ENCODE results near the gene CCR5AS.
"Not testable (repeated sequence)": the region's sequence is repeated elsewhere in the genome, so short reads cannot be mapped to it uniquely, and the experiment has no call there.

CCR5AS gene

DNA sequence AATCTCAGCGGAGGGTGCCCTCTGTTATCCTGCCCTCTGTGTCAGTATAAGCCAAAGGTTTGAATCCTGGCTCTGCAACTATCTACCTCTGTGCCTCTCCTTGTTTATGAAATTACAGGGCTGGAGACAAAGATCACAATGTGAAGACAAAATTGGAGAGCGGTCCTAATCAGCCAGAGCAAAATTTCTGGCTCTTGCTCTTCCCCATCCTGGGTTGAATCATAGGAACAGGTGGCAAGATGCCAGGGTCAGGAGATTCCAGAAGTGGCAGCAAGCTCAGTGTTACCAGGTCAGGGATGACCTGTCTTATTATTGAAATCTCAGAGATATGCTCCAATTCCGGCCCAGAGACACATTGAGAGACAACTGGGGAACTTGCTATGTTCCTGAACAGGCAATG lies 55.2 kb downstream of the CCR5AS start:
- no peak overlapping the region for H3K4me3 Mint-ChIP-seq
- peaks cover 11% of the 10 kb centered on the region for H3K9me3 Mint-ChIP-seq
- peaks cover 82% of the 10 kb centered on the region for H3K4me1 Mint-ChIP-seq (ENCODE audit: low read depth)
- no peak for DNase-seq
- no peaks in the 10 kb centered on the region for H3K36me3 Mint-ChIP-seq (ENCODE audit: low read depth)
- H3K27me3 Mint-ChIP-seq = peaks cover 42% of the 10 kb centered on the region
- no peak overlapping the region for H3K27ac Mint-ChIP-seq

DNA sequence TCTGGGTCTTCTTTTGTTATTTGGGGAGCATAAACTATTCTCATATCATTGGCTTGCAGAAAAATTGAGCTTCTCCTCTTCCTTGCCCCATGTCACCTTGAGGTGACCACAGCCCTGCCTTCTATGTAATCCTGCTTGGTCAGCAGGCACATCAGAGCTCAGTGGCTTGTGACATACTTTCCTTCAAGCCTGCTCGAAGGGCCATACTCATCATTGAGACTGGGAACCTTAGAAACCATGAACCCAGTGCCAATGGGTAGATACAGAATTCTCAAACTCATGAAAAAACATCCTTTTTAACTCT lies 56.7 kb downstream of the CCR5AS start:
- H3K27ac Mint-ChIP-seq = no peak overlapping the region
- DNase-seq = no peak
- peaks cover 11% of the 10 kb centered on the region for H3K9me3 Mint-ChIP-seq
- peaks cover 75% of the 10 kb centered on the region for H3K4me1 Mint-ChIP-seq (ENCODE audit: low read depth)
- H3K36me3 Mint-ChIP-seq (ENCODE audit: low read depth) = no peaks in the 10 kb centered on the region
- H3K4me3 Mint-ChIP-seq = no peak overlapping the region
- H3K27me3 Mint-ChIP-seq = peaks cover 32% of the 10 kb centered on the region

DNA sequence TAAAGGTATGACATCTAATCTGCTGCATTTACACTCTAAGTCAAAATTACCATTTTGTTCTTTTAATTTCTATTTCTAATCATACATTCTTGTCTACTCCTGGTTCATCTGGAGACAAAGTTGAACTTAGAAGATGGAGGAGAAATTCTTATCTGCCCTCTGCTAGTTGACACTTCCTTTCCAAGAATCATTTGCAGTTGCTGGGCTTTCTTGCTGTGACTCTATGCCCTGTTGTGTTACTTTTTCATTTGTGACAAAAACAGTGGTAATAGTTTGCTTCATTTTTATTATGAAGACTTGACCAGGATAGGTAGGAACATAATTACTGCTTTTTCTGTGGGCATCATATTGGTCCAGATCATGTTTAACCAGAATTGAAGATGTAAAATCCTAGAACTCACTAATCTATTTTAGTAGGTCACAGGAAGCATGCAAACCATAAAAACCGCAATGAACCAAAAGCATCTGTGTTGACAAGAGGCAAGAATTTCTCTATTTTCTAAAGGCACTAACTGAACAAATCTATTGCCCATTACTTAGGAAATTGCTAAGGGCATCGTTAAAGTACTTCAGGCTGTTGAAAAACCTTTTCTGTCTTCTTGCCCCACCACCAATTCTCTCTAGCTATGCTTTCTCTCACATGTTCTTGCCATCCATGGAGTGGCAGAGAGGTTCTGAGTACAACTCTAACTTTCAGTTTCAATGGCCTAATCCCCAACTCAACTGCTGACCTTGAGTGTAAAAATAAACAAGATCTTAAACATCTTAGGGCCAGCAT lies 57.2 kb downstream of the CCR5AS start:
- no peaks in the 10 kb centered on the region for H3K36me3 Mint-ChIP-seq (ENCODE audit: low read depth)
- no peak for DNase-seq
- H3K9me3 Mint-ChIP-seq = peaks cover 11% of the 10 kb centered on the region
- H3K4me3 Mint-ChIP-seq = peak overlapping the region; percentile 6
- peaks cover 27% of the 10 kb centered on the region for H3K27me3 Mint-ChIP-seq
- H3K4me1 Mint-ChIP-seq (ENCODE audit: low read depth) = peaks cover 70% of the 10 kb centered on the region
- H3K27ac Mint-ChIP-seq = peak overlapping the region; percentile 45

DNA sequence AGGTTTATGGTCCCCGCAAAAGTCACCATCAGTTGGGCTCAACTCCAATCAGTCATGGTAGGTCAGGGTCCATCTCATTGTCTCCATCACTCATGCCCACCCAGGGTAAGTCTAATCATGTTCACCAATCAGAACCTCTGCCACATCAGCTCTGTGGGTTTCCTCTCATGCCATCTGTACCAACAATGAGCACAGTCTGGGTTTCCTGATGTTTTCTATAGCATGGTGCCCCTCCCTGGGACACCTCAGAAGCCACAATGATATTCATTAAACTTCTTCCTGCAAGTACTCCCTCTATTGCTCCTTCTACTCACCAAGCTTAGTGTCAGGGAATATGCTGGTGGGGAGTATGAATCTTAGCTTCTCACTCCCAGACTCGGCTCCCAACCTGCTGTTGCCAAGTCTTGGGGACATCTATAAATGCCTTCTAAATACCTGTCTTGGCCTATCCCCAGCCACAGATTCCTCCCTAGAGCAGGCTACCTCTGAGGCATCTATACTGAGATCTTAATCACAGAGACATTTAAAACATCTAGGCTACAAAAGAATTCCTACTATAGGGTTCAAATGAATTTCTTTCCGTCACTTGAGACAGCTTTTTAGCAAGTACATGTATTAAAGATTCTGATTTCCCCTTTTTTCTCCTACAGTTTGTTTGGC lies 57.9 kb downstream of the CCR5AS start:
- Mint-ChIP-seq H3K4me3 (no peak overlapping the region), H3K9me3 (peaks cover 11% of the 10 kb centered on the region), H3K4me1 (ENCODE audit: low read depth) (peaks cover 63% of the 10 kb centered on the region), H3K27ac (peak overlapping the region; percentile 45), H3K27me3 (peaks cover 22% of the 10 kb centered on the region), H3K36me3 (ENCODE audit: low read depth) (no peaks in the 10 kb centered on the region)
- DNase-seq = no peak

DNA sequence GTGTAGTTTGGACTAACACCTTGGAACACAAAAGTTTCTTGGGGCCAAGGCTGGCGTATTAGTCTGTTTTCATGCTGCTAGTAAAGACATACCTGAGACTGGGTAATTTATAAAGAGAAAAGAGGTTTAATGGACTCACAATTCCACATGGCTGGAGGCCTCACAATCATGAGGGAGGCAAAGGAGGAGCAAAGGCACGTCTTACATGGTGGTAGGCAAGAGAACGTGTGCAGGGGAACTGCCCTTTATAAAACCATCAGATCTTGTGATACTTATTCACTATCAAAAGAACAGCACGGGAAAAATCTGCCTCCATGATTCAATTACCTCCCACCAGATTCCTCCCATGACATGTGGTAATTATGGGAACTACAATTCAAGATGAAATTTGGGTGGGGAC lies 62.4 kb downstream of the CCR5AS start:
- H3K9me3 Mint-ChIP-seq = peaks cover 17% of the 10 kb centered on the region
- DNase-seq = no peak
- no peaks in the 10 kb centered on the region for H3K27me3 Mint-ChIP-seq
- H3K4me3 Mint-ChIP-seq = no peak overlapping the region
- no peaks in the 10 kb centered on the region for H3K36me3 Mint-ChIP-seq (ENCODE audit: low read depth)
- H3K4me1 Mint-ChIP-seq (ENCODE audit: low read depth) = peaks cover 19% of the 10 kb centered on the region
- H3K27ac Mint-ChIP-seq = no peak overlapping the region

DNA sequence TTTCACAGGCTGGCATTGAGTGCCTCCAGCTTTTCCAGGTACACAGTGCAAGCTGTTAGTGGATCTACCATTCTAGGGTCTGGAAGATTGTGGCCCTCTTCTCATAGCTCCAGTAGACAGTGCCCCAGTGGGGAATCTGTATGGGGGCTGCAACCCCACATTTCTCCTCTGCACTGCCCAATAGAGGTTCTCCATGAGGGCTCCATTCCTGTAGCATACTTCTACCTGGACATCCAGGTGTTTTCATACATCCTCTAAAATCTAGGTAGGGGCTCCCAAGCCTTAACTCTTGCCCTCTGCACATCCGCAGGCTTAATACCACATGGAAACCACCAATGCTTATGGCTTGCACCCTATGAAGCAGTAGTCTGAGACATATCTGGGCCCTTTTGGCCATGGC lies 68.0 kb downstream of the CCR5AS start:
- Mint-ChIP-seq H3K27ac (no peak overlapping the region), H3K4me3 (no peak overlapping the region), H3K36me3 (ENCODE audit: low read depth) (peaks cover 8% of the 10 kb centered on the region), H3K9me3 (peaks cover 18% of the 10 kb centered on the region), H3K4me1 (ENCODE audit: low read depth) (peaks cover 19% of the 10 kb centered on the region), H3K27me3 (no peaks in the 10 kb centered on the region)
- no peak for DNase-seq

DNA sequence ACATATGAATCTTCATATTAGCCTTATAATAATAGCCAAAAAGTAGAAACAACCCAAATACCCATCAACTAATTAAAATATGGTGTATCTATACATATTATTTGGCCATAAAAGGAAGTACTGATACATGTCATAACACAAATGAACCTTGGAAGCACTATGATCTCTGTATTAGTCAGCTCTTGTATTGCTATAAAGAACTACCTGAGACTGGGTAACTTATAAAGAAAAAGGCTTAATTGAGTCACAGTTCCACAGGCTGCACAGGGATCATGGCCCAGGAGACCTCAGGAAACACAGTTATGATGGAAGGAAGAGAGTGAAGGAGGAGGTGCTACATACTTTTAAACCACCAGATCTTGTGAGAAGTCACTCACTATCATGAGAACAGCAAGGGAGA lies 69.0 kb downstream of the CCR5AS start:
- Mint-ChIP-seq H3K4me1 (ENCODE audit: low read depth) (peaks cover 19% of the 10 kb centered on the region), H3K9me3 (peaks cover 18% of the 10 kb centered on the region), H3K27me3 (peaks cover 6% of the 10 kb centered on the region), H3K36me3 (ENCODE audit: low read depth) (peaks cover 8% of the 10 kb centered on the region), H3K27ac (no peak overlapping the region), H3K4me3 (no peak overlapping the region)
- DNase-seq = no peak

DNA sequence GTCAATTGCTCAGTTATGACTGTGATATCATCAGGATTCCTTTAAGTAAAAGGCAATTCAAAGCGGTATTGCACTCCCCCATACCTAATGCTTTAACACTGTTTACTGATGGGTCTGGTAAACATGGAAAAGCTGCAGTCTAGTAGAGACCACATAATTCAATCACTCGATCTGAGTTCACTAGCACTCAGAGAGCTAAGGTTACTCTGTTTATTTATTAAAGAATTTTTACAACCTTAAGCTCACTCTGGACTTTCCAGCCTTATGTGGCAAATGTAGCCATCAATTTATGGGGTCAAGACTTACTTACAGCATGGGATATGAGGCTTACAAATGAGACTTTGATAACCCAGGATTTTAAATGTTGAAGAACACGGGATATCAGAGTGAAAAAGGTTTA lies 71.3 kb downstream of the CCR5AS start:
- Mint-ChIP-seq H3K36me3 (ENCODE audit: low read depth) (peaks cover 8% of the 10 kb centered on the region), H3K27me3 (peaks cover 25% of the 10 kb centered on the region), H3K9me3 (peaks cover 18% of the 10 kb centered on the region), H3K4me1 (ENCODE audit: low read depth) (peaks cover 19% of the 10 kb centered on the region), H3K4me3 (no peak overlapping the region), H3K27ac (no peak overlapping the region)
- DNase-seq = no peak

DNA sequence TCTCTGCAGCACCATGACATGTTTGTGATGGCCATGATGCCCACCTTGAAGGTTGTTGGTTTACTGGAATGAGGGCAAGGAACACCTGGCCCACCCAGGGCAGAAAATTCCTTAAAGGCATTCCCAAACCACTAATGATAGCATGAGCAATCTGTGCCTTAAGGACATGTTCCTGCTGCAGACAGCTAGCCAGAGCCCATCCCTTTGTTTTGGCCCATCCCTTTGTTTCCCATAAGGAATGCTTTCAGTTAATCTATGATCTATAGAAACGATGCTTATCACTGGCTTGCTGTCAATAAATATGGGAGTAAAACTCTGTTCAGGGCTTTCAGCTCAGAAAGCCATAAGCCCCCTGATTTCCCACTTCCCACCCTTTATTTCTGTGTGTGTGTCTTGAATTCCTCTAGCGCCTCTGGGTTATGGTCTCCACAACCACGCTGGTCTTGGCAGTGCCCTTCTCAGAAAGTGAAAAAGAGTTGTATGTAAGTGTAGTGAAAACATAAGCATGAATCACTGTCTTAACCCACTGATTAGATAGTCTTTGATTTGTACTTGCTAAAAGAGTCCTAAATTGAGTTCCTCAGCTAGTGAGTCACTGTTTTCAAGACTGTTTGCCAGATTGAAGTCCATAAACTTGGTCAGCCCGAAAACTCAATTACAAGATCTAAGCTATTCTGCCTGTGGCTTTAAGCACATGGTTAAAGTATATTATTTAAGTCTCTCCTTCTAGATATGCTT lies 72.0 kb downstream of the CCR5AS start:
- peaks cover 16% of the 10 kb centered on the region for H3K9me3 Mint-ChIP-seq
- DNase-seq = no peak
- H3K27ac Mint-ChIP-seq = peak overlapping the region; percentile 34
- H3K36me3 Mint-ChIP-seq (ENCODE audit: low read depth) = peaks cover 8% of the 10 kb centered on the region
- H3K27me3 Mint-ChIP-seq = peaks cover 25% of the 10 kb centered on the region
- no peak overlapping the region for H3K4me3 Mint-ChIP-seq
- peaks cover 19% of the 10 kb centered on the region for H3K4me1 Mint-ChIP-seq (ENCODE audit: low read depth)

DNA sequence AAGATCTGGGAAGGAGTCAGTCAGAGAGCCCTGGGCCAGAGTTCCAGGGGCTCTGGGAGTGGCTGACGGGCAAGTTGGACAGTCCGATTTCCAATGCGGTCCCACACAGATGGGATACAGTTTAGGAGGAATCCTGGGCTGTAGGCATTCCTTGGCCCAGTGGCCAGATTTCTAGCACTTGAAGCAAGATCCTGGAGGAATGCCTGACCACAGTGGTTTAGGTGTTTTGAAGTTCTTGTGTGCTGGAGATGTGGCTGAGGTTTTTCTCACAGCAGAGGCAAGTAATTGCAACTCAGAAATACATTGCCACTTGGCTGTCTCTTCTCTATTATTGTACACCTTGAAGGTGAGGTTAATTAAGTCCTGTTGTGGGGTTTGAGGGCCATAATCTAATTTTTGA lies 76.2 kb downstream of the CCR5AS start:
- H3K27me3 Mint-ChIP-seq = peaks cover 25% of the 10 kb centered on the region
- not testable (repeated sequence) for H3K36me3 Mint-ChIP-seq (ENCODE audit: low read depth)

DNA sequence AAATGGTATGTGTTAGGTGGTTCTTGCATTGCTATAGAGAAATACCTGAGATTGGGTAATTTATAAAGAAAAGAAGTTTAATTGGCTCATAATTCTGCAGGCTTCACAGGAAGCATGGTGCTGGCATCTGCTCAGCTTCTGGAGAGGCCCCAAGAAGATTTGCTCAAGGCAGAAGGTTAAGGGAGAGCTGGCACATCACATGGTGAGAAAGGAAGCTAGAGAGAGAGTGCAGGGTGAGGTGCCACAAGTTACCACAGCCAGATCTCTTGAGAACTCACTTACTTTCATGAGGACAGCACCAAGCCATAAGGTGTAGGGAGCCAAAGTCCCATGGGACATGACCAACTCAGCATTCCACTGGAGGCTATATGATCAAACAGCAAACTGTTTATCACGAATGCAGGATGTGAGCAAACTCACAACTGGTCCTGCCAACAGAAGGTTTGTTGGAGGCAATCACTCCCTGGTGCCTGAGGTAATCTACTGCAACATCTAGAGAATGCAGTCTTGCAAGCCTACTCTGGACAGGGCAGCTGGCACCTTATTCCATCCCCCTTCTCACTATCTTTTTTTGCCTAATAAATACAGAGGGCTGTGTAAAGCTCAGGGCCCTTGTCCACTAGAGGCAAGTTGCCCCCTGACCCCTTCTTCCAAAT lies 81.1 kb downstream of the CCR5AS start:
- no peak for DNase-seq
- Mint-ChIP-seq H3K27ac (no peak overlapping the region), H3K9me3 (no peaks in the 10 kb centered on the region), H3K4me1 (ENCODE audit: low read depth) (peaks cover 5% of the 10 kb centered on the region), H3K27me3 (peaks cover 9% of the 10 kb centered on the region), H3K36me3 (ENCODE audit: low read depth) (no peaks in the 10 kb centered on the region), H3K4me3 (no peak overlapping the region)

More for the DNA sequence above, 76.2 kb downstream of the CCR5AS start:
- DNase-seq, H3K4me3 Mint-ChIP-seq, H3K9me3 Mint-ChIP-seq, H3K27ac Mint-ChIP-seq: not testable (repeated sequence)
- peaks cover 11% of the 10 kb centered on the region for H3K4me1 Mint-ChIP-seq (ENCODE audit: low read depth)

DNA sequence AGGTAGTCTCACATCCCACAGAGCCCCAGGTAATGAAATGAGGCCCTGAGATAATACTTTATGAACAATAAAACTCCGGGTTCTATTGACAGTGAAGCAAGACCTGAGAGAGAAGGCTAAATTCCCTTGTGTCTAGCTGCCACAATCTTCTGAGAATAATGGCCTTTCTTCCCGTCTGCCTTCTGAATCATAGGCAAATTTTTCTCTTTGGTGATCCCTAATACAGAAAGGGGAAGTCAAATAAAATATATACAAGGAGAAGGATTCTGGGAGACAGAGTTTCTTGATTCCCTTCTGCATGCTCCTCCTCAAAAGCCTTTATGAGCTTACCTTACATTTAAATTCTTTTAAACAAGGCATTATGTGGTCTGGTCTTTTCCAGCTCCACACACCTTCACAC lies 82.8 kb downstream of the CCR5AS start:
- no peak overlapping the region for H3K4me3 Mint-ChIP-seq
- H3K27ac Mint-ChIP-seq = no peak overlapping the region
- H3K27me3 Mint-ChIP-seq = peaks cover 12% of the 10 kb centered on the region
- DNase-seq = no peak
- H3K36me3 Mint-ChIP-seq (ENCODE audit: low read depth) = no peaks in the 10 kb centered on the region
- H3K4me1 Mint-ChIP-seq (ENCODE audit: low read depth) = peaks cover 5% of the 10 kb centered on the region
- no peaks in the 10 kb centered on the region for H3K9me3 Mint-ChIP-seq

DNA sequence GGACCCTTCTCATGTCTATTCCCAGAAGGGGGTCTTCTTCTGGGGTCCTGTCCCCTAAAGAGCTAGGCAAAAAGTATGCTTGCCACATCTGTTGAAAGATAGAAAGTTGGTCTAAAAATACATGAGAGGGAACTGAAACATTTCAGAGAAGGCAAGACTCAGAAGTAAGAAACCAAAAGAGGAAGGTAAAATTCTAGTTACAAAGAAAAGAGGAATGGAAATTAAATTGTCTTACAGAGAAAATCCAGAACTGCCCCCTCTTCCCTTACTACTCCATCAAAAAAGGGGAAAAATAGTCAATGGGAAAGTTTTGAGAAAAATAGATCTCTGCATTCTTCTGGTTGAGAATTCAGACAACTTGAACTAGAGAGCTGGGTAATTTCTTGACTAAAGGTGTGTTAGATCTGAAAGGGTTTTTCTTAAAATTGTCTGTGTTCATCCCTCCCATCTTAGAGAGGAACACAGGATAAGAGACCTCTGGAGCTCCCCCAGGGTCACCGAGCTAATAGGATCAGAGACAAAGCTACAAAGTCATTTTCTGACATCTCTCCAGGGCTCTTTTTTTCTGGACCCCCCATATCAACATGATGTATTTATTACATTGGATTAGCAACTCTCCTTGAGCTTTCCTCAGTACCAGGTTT lies 85.3 kb downstream of the CCR5AS start:
- Mint-ChIP-seq H3K36me3 (ENCODE audit: low read depth) (no peaks in the 10 kb centered on the region), H3K27ac (no peak overlapping the region), H3K9me3 (peaks cover 7% of the 10 kb centered on the region), H3K4me1 (ENCODE audit: low read depth) (peaks cover 5% of the 10 kb centered on the region), H3K27me3 (peaks cover 12% of the 10 kb centered on the region), H3K4me3 (no peak overlapping the region)
- DNase-seq = no peak

DNA sequence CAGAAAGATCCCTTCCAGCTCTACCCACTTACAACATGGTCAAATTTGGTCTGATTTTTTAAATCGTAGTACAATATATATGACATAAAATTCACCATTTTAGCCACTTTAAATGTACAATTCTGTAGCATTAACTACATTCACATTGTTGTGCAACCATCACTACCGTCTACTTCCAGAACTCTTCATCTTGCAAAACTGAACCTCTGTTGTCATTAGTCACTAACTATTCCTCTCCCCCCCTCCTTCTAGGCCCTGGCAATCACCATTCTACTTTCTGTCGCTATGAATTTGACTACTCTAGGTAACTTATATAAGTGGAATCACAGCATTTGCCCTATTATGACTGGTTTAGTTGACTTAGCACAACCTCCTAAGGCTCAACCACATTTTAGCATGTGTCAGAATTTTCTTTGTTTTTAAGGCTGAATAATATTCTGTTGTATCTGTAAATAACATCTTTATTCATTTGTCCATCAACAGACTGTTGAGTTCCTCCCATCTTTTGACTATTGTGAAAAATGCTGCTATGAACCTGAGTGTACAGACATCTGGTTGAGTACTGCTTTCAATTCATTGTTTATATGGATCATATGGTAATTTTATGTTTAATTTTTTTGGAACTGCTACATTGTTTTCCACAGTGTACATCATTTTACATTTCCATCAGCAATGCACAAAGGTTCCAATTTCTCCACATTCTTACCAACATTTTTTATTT lies 88.5 kb downstream of the CCR5AS start:
- peaks cover 2% of the 10 kb centered on the region for H3K4me1 Mint-ChIP-seq (ENCODE audit: low read depth)
- H3K4me3 Mint-ChIP-seq = no peak overlapping the region
- peaks cover 10% of the 10 kb centered on the region for H3K9me3 Mint-ChIP-seq
- no peak for DNase-seq
- H3K27ac Mint-ChIP-seq = no peak overlapping the region
- no peaks in the 10 kb centered on the region for H3K36me3 Mint-ChIP-seq (ENCODE audit: low read depth)
- H3K27me3 Mint-ChIP-seq = peaks cover 12% of the 10 kb centered on the region

Measured in activated T-cell treated with anti-CD3 and anti-CD28 coated beads, Interleukin-2, amount 50 U/mL, for 24 hours (primary cell).